ENCODE results near the gene TCF7L2.

The TCF7L2 gene

GRCh38 chr10:113087165-113088029 is 137.3 kb downstream of the TCF7L2 start:
- peak; percentile 97 for ATAC-seq
- TF ChIP-seq ZFP3 (CRISPR knock-in tag; IDR thresholded peaks at IDR 0.05) = no peak
- TF ChIP-seq, protein P1, sequence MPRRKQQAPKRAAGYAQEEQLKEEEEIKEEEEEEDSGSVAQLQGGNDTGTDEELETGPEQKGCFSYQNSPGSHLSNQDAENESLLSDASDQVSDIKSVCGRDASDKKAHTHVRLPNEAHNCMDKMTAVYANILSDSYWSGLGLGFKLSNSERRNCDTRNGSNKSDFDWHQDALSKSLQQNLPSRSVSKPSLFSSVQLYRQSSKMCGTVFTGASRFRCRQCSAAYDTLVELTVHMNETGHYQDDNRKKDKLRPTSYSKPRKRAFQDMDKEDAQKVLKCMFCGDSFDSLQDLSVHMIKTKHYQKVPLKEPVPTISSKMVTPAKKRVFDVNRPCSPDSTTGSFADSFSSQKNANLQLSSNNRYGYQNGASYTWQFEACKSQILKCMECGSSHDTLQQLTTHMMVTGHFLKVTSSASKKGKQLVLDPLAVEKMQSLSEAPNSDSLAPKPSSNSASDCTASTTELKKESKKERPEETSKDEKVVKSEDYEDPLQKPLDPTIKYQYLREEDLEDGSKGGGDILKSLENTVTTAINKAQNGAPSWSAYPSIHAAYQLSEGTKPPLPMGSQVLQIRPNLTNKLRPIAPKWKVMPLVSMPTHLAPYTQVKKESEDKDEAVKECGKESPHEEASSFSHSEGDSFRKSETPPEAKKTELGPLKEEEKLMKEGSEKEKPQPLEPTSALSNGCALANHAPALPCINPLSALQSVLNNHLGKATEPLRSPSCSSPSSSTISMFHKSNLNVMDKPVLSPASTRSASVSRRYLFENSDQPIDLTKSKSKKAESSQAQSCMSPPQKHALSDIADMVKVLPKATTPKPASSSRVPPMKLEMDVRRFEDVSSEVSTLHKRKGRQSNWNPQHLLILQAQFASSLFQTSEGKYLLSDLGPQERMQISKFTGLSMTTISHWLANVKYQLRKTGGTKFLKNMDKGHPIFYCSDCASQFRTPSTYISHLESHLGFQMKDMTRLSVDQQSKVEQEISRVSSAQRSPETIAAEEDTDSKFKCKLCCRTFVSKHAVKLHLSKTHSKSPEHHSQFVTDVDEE (CRISPR knock-in tag; IDR thresholded peaks at IDR 0.05) = no peak
- TF ChIP-seq ISL1 (CRISPR knock-in tag; IDR thresholded peaks at IDR 0.05) = no peak
- no peak for TF ChIP-seq PPARA (CRISPR knock-in tag; IDR thresholded peaks at IDR 0.05; ENCODE audit: borderline replicate concordance)
- TF ChIP-seq, protein P2, sequence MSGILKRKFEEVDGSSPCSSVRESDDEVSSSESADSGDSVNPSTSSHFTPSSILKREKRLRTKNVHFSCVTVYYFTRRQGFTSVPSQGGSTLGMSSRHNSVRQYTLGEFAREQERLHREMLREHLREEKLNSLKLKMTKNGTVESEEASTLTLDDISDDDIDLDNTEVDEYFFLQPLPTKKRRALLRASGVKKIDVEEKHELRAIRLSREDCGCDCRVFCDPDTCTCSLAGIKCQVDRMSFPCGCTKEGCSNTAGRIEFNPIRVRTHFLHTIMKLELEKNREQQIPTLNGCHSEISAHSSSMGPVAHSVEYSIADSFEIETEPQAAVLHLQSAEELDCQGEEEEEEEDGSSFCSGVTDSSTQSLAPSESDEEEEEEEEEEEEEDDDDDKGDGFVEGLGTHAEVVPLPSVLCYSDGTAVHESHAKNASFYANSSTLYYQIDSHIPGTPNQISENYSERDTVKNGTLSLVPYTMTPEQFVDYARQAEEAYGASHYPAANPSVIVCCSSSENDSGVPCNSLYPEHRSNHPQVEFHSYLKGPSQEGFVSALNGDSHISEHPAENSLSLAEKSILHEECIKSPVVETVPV (CRISPR knock-in tag; IDR thresholded peaks at IDR 0.05) = no peak
- TF ChIP-seq, protein P3, sequence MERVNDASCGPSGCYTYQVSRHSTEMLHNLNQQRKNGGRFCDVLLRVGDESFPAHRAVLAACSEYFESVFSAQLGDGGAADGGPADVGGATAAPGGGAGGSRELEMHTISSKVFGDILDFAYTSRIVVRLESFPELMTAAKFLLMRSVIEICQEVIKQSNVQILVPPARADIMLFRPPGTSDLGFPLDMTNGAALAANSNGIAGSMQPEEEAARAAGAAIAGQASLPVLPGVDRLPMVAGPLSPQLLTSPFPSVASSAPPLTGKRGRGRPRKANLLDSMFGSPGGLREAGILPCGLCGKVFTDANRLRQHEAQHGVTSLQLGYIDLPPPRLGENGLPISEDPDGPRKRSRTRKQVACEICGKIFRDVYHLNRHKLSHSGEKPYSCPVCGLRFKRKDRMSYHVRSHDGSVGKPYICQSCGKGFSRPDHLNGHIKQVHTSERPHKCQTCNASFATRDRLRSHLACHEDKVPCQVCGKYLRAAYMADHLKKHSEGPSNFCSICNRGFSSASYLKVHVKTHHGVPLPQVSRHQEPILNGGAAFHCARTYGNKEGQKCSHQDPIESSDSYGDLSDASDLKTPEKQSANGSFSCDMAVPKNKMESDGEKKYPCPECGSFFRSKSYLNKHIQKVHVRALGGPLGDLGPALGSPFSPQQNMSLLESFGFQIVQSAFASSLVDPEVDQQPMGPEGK (CRISPR knock-in tag; IDR thresholded peaks at IDR 0.05; ENCODE audit: borderline replicate concordance) = 0 out of 2 replicates have a peak, but pooled peaks have one; percentile 27

DNA sequence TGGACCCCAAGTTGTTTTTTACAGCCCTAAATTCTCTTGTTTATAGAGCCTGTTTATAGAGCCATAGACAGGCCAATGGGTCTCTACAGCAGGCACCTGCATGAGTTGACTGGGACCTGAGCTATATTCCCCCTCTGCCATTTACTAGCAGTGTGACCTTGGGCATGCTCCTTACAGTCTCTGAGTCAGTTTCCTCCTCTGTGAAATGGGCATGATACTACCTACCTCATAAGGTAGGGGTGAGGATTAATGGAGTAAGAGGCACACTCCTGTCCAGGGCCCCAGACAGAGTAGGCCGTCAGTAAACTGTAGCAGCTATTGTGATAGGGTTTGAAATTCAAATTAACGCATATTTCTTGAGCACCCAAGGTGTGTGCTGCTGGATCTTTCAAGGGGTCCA is 138.1 kb downstream of the TCF7L2 start:
- TF ChIP-seq ZNF8 (CRISPR knock-in tag; IDR thresholded peaks at IDR 0.05) (no peak), GLIS3 (CRISPR knock-in tag; IDR thresholded peaks at IDR 0.05) (no peak), BACH2 (CRISPR knock-in tag; IDR thresholded peaks at IDR 0.05; ENCODE audit: borderline replicate concordance) (no peak), ZFP3 (CRISPR knock-in tag; IDR thresholded peaks at IDR 0.05) (no peak), TOX (CRISPR knock-in tag; IDR thresholded peaks at IDR 0.05; ENCODE audit: borderline replicate concordance) (no peak), POU6F1 (CRISPR knock-in tag; IDR thresholded peaks at IDR 0.05; ENCODE audit: borderline replicate concordance, low read depth) (no peak), TCF4 (CRISPR knock-in tag; IDR thresholded peaks at IDR 0.05; ENCODE audit: borderline replicate concordance) (no peak), ARNTL (CRISPR knock-in tag; IDR thresholded peaks at IDR 0.05; ENCODE audit: borderline replicate concordance, low read depth) (no peak), PPARA (CRISPR knock-in tag; IDR thresholded peaks at IDR 0.05; ENCODE audit: borderline replicate concordance) (no peak), ESRRG (CRISPR knock-in tag; IDR thresholded peaks at IDR 0.05) (no peak), RARB (CRISPR knock-in tag; IDR thresholded peaks at IDR 0.05) (no peak), ISL1 (CRISPR knock-in tag; IDR thresholded peaks at IDR 0.05) (no peak), CSDC2 (CRISPR knock-in tag; IDR thresholded peaks at IDR 0.05) (no peak), ZFP30 (CRISPR knock-in tag; IDR thresholded peaks at IDR 0.05) (no peak), ZNF565 (CRISPR knock-in tag; conservative IDR thresholded peaks at IDR 0.05; ENCODE audit: low read depth) (no peak), CREB5 (CRISPR knock-in tag; IDR thresholded peaks at IDR 0.05; ENCODE audit: low read depth) (no peak), ZC3H10 (CRISPR knock-in tag; IDR thresholded peaks at IDR 0.05) (no peak), OSR1 (CRISPR knock-in tag; IDR thresholded peaks at IDR 0.05) (no peak)
- TF ChIP-seq, protein P3 (CRISPR knock-in tag; IDR thresholded peaks at IDR 0.05; ENCODE audit: borderline replicate concordance) = no peak
- TF ChIP-seq, protein P2 (CRISPR knock-in tag; IDR thresholded peaks at IDR 0.05) = no peak
- ATAC-seq = no peak

Data from SK-N-SH treated with all-trans-retinoic acid at 6 μM for 48 hours (cell line).